KMS-11 (cell line): ENCODE measurements around the gene NOL9.

Experiments
- H2AFZ ChIP-seq: fragments of 200-600 bp; sonication (generic); 2 replicates; pipeline ENCODE4 v1.6.1; 2016; ENCODE audit warnings: antibody characterized with exemption, mixed run types, low read depth
- H3K27ac ChIP-seq: fragments of 200-600 bp; sonication (generic); 2 replicates; pipeline ENCODE4 v1.6.1; 2016; ENCODE audit warnings: mild to moderate bottlenecking, mixed run types
- H3K27me3 ChIP-seq: fragments of 200-600 bp; sonication (generic); 2 replicates; pipeline ENCODE4 v1.6.1; 2017; ENCODE audit warnings: mild to moderate bottlenecking, low read depth, mixed run types, moderate library complexity; ENCODE audit not compliant: insufficient read depth
- H3K36me3 ChIP-seq: fragments of 200-600 bp; sonication (generic); 2 replicates; pipeline ENCODE4 v1.6.1; 2017; ENCODE audit warnings: mild to moderate bottlenecking, mixed run types; ENCODE audit not compliant: insufficient read depth
- H3K4me1 ChIP-seq: fragments of 200-600 bp; sonication (generic); 2 replicates; pipeline ENCODE4 v1.6.1; 2016; ENCODE audit warnings: mild to moderate bottlenecking, low read depth, mixed run types; ENCODE audit not compliant: poor library complexity, severe bottlenecking
- H3K4me2 ChIP-seq: fragments of 200-600 bp; sonication (generic); 2 replicates; pipeline ENCODE4 v1.7.0; 2016; ENCODE audit warnings: mild to moderate bottlenecking, mixed run types
- H3K4me3 ChIP-seq: fragments of 200-600 bp; sonication (generic); IDR thresholded peaks from 2 replicates; pipeline ENCODE4 v1.6.1; 2017; ENCODE audit warnings: low read depth, low read length, mixed read lengths; ENCODE audit not compliant: insufficient read depth
- H3K79me2 ChIP-seq: fragments of 200-600 bp; sonication (generic); 2 replicates; pipeline ENCODE4 v1.6.1; 2016; ENCODE audit warnings: low read depth, mixed run types; ENCODE audit not compliant: insufficient read depth
- H3K9ac ChIP-seq: fragments of 200-600 bp; sonication (generic); 2 replicates; pipeline ENCODE4 v1.6.1; 2016; ENCODE audit warnings: mild to moderate bottlenecking, mixed run types
- H4K20me1 ChIP-seq: fragments of 200-600 bp; sonication (generic); 2 replicates; pipeline ENCODE4 v1.6.1; 2016; ENCODE audit warnings: mild to moderate bottlenecking, mixed run types; ENCODE audit not compliant: insufficient read depth
- TF ChIP-seq, protein P1 (sequence below): fragments of 200-600 bp; sonication (generic); conservative IDR thresholded peaks from 2 replicates; pipeline ENCODE4 v1.6.1; 2017; ENCODE audit warnings: low read depth, mild to moderate bottlenecking, antibody characterized with exemption, low read length, moderate library complexity, mixed read lengths

The NOL9 gene

DNA sequence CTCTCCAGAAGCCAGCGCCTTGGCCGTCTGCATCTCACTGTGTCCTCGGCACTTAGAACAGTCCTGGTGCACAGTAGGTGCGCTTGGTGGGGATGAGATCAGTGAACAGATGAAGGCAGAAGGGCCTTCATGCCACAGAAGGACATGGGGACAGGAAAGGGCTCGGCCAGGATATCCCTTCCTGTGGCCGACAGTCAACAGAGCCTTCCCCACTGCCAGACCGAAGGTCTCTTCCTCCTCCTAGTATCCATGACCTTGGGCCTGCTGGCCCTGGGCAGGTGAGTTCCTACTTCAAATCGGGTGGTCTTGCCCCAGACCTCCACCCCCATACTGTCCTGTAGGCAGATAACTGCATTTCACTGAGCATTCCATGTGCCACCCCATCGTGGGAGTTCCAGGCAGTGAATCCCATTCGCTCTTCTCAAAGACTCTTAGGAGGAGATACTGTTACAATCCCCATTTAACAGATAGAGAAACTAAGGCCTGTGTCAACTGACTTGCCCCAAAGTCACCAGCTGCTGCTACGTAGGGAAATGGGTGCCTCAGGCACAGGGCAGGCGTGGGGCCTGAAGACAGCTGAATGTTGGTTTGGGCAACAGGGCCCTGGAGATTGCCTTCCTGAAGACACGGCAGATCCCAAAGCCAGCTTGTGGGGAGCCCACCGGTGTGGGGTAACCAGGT lies 66.4 kb downstream of the NOL9 start:
- H3K4me2 ChIP-seq: no peak overlapping the region
- peaks cover 32% of the 10 kb centered on the region for H3K27me3 ChIP-seq
- no peak overlapping the region for H2AFZ ChIP-seq
- no peak overlapping the region for H3K9ac ChIP-seq
- H3K27ac ChIP-seq: no peak overlapping the region
- no peaks in the 10 kb centered on the region for H4K20me1 ChIP-seq
- TF ChIP-seq, protein P1, sequence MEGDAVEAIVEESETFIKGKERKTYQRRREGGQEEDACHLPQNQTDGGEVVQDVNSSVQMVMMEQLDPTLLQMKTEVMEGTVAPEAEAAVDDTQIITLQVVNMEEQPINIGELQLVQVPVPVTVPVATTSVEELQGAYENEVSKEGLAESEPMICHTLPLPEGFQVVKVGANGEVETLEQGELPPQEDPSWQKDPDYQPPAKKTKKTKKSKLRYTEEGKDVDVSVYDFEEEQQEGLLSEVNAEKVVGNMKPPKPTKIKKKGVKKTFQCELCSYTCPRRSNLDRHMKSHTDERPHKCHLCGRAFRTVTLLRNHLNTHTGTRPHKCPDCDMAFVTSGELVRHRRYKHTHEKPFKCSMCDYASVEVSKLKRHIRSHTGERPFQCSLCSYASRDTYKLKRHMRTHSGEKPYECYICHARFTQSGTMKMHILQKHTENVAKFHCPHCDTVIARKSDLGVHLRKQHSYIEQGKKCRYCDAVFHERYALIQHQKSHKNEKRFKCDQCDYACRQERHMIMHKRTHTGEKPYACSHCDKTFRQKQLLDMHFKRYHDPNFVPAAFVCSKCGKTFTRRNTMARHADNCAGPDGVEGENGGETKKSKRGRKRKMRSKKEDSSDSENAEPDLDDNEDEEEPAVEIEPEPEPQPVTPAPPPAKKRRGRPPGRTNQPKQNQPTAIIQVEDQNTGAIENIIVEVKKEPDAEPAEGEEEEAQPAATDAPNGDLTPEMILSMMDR: no peak
- H3K79me2 ChIP-seq: no peaks in the 10 kb centered on the region
- H3K4me3 ChIP-seq: no peak overlapping the region
- H3K4me1 ChIP-seq: peaks cover 18% of the 10 kb centered on the region
- H3K36me3 ChIP-seq: no peaks in the 10 kb centered on the region

DNA sequence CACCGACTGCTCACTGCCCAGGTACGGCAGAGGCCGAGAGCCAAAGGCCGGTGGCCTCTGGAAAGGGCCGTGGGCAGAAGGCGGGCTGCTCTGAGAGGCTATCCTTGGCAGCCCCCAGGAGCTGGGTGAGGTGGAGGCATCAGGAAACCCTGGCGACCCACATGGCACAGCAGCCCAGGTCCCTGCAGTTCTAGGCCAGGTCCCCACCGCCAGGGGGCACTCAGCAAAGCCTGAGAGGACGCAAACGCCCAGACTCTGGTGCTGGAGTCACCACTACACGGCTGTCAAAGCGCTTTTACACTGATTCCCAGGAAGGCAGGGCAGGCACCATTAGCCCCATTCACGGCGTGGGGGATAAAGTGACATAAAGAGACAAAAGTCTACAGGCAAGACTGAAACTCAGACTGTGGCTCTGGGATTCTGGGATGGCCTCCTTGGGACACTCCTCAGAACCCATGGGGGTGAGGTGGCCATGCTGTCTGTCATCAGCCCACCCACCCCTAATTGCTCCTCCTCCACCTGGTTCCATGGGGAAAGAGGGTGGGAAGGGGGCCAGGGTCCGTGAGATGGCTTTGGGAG lies 67.8 kb downstream of the NOL9 start:
- Histone ChIP-seq H3K36me3 (no peaks in the 10 kb centered on the region), H3K4me1 (peaks cover 18% of the 10 kb centered on the region), H3K79me2 (no peaks in the 10 kb centered on the region), H3K9ac (no peak overlapping the region), H3K4me2 (no peak overlapping the region; the same call in 1 of the 2 replicates), H3K27ac (no peak overlapping the region), H3K27me3 (peaks cover 43% of the 10 kb centered on the region), H2AFZ (peak overlapping the region; percentile 32; the same call in 1 of the 2 replicates), H3K4me3 (no peak overlapping the region), H4K20me1 (no peaks in the 10 kb centered on the region)
- TF ChIP-seq, protein P1: peak; percentile 93

DNA sequence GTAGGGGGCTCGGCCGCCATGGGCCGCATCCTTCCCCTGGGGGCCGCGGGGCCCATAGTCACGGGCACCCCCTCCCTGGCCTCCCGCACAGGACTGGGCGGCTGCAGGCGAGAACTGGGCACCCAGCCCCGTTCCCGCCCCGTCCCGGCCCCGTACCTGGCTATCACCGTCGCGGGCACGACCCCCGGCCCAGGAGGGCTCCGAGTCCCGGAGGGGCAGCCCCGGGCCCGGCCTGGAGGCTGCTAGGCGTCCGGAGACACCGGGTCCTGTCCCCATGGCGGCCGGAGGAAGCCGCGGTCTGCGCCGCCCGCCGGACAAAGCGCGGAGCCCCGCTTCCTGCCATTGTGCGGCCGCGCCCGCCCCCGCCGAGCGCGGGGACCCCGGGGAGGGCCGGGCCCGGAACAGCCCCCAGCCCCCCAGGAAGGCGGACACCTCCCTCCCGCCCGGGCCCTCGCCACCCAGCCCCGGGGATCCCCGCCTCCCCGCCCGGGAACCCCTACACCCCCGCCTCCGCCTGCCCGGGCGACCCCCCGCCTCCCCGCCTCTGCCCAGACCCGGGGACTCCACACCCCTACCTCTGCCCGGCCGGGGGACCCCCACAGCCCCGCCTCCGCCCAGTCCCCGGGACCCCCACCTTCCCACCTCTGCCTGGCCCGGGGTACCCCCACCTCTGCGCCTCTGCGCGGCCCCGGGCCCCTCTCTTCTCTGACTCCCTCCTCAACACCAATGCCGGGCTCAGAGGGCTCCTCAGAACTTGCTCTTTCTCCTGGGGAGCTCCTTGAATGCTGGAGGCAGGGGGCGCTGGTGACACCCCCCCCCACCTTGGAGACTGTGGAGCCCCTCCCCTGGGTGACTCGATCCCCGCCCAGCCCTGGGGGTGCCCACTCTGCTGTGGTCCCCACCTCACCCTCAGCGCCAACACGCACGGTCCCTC lies 68.9 kb downstream of the NOL9 start:
- Histone ChIP-seq H3K4me2 (no peak overlapping the region), H3K4me3 (no peak overlapping the region), H3K9ac (no peak overlapping the region), H3K27ac (no peak overlapping the region), H3K36me3 (no peaks in the 10 kb centered on the region), H3K79me2 (no peaks in the 10 kb centered on the region), H3K27me3 (peaks cover 52% of the 10 kb centered on the region), H3K4me1 (peaks cover 11% of the 10 kb centered on the region), H4K20me1 (no peaks in the 10 kb centered on the region), H2AFZ (no peak overlapping the region)
- TF ChIP-seq, protein P1: no peak

DNA sequence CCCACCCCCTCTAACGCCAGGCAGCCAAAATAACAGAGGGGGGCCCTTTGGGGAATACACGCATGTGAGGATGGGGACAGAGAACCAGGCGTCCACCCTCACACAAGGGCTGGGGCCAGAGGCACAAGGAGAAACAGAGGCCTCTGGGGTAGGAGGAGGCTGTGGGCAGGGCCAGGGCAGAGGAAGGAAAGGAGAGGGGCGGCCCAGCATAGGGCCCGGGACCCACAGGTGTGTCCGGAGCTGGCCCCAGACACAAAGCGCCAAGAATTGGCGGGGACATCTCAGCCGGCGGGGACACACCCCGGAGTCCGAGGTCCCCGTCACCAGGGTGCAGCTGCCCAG lies 69.5 kb downstream of the NOL9 start:
- Histone ChIP-seq H3K36me3 (no peaks in the 10 kb centered on the region), H3K9ac (no peak overlapping the region), H3K4me1 (peaks cover 11% of the 10 kb centered on the region), H4K20me1 (no peaks in the 10 kb centered on the region), H3K27me3 (peaks cover 53% of the 10 kb centered on the region), H3K4me2 (no peak overlapping the region), H3K79me2 (no peaks in the 10 kb centered on the region), H2AFZ (no peak overlapping the region), H3K27ac (no peak overlapping the region), H3K4me3 (no peak overlapping the region)
- TF ChIP-seq, protein P1: no peak
